ENCODE data around the gene SH3RF3. TPM values are rescaled to one million over a fixed set of nuclear protein-coding genes. Genes with fewer than 3 reads are reported as not detected.
A peak's percentile ranks its signal among the peaks of the same experiment; 100 is the strongest.

SH3RF3 gene
- total RNA-seq, 1 experiment from 2014 or later = 1.0 TPM

DNA sequence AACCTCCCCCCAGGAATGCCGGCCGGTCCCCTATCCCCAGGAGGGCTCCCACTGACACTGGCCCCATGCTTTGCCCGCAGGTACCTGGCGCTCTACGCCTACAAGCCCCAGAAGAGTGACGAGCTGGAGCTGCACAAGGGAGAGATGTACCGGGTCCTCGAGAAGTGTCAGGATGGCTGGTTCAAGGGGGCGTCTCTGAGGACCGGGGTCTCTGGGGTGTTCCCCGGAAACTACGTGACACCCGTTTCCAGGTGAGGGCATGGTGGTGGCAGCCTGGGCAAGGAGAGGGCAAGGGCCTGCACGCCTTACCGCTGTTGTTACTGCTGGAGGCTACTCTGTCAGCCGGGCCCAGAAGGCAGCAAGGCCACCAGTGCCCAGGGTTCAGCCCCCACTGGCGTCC, 303.4 kb downstream of the SH3RF3 start:
- DNase-seq (ENCODE audit: low spot score) (no peak), ATAC-seq (no peak)
- no peak overlapping the region for H3K4me3 Mint-ChIP-seq
- TF ChIP-seq FOXJ3 (CRISPR knock-in tag; IDR thresholded peaks at IDR 0.05; ENCODE audit: borderline replicate concordance) = no peak
- TF ChIP-seq, protein P1, sequence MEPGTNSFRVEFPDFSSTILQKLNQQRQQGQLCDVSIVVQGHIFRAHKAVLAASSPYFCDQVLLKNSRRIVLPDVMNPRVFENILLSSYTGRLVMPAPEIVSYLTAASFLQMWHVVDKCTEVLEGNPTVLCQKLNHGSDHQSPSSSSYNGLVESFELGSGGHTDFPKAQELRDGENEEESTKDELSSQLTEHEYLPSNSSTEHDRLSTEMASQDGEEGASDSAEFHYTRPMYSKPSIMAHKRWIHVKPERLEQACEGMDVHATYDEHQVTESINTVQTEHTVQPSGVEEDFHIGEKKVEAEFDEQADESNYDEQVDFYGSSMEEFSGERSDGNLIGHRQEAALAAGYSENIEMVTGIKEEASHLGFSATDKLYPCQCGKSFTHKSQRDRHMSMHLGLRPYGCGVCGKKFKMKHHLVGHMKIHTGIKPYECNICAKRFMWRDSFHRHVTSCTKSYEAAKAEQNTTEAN (CRISPR knock-in tag; IDR thresholded peaks at IDR 0.05) = no peak
- TF ChIP-seq, protein P2, sequence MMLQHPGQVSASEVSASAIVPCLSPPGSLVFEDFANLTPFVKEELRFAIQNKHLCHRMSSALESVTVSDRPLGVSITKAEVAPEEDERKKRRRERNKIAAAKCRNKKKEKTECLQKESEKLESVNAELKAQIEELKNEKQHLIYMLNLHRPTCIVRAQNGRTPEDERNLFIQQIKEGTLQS (CRISPR knock-in tag; conservative IDR thresholded peaks at IDR 0.05) = no peak
- ChIA-PET POLR2A (no interaction called here), CTCF (no interaction called here)
- H3K27me3 Mint-ChIP-seq (ENCODE audit: low read depth) = no peaks in the 10 kb centered on the region; the same call in 1 of the 2 replicates
- H3K9me3 Mint-ChIP-seq = no peaks in the 10 kb centered on the region
- no peak overlapping the region for H3K27ac Mint-ChIP-seq
- H3K36me3 Mint-ChIP-seq = no peaks in the 10 kb centered on the region
- no peaks in the 10 kb centered on the region for H3K4me1 Mint-ChIP-seq

DNA sequence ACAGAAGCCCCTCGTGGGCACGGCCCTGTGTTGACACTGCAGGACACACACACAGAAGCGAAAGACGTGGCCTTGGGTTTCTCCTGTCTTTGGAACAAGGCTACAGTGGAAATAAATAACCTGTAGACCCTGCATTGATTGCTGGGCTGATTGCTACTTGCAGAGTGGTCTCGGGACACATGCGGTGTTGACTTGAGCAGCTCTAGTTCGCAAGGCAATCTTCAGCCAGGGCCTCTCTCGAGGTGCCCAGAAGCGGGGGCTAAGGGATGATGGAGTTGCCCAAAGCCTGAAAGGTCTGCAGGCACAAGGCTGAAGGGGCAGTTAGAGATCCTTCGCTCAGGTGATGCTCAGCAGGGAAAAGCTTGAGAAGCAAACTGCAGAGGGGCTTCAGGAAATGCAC, 304.5 kb downstream of the SH3RF3 start:
- TF ChIP-seq, protein P3, sequence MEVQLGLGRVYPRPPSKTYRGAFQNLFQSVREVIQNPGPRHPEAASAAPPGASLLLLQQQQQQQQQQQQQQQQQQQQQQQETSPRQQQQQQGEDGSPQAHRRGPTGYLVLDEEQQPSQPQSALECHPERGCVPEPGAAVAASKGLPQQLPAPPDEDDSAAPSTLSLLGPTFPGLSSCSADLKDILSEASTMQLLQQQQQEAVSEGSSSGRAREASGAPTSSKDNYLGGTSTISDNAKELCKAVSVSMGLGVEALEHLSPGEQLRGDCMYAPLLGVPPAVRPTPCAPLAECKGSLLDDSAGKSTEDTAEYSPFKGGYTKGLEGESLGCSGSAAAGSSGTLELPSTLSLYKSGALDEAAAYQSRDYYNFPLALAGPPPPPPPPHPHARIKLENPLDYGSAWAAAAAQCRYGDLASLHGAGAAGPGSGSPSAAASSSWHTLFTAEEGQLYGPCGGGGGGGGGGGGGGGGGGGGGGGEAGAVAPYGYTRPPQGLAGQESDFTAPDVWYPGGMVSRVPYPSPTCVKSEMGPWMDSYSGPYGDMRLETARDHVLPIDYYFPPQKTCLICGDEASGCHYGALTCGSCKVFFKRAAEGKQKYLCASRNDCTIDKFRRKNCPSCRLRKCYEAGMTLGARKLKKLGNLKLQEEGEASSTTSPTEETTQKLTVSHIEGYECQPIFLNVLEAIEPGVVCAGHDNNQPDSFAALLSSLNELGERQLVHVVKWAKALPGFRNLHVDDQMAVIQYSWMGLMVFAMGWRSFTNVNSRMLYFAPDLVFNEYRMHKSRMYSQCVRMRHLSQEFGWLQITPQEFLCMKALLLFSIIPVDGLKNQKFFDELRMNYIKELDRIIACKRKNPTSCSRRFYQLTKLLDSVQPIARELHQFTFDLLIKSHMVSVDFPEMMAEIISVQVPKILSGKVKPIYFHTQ (CRISPR knock-in tag; IDR thresholded peaks at IDR 0.05) = no peak
- TF ChIP-seq, protein P4, sequence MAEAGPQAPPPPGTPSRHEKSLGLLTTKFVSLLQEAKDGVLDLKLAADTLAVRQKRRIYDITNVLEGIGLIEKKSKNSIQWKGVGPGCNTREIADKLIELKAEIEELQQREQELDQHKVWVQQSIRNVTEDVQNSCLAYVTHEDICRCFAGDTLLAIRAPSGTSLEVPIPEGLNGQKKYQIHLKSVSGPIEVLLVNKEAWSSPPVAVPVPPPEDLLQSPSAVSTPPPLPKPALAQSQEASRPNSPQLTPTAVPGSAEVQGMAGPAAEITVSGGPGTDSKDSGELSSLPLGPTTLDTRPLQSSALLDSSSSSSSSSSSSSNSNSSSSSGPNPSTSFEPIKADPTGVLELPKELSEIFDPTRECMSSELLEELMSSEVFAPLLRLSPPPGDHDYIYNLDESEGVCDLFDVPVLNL (CRISPR knock-in tag; IDR thresholded peaks at IDR 0.05; ENCODE audit: borderline replicate concordance, low read depth) = no peak
- TF ChIP-seq HMGA2 (CRISPR knock-in tag; IDR thresholded peaks at IDR 0.05) (no peak), GRHL2 (CRISPR knock-in tag; IDR thresholded peaks at IDR 0.05; ENCODE audit: insufficient replicate concordance, severe bottlenecking) (no peak), NFATC4 (CRISPR knock-in tag; IDR thresholded peaks at IDR 0.05) (no peak), CBFB (CRISPR knock-in tag; IDR thresholded peaks at IDR 0.05; ENCODE audit: low read depth) (no peak), ZNF232 (CRISPR knock-in tag; IDR thresholded peaks at IDR 0.05) (no peak), ZNF416 (CRISPR knock-in tag; IDR thresholded peaks at IDR 0.05) (no peak), MXD4 (CRISPR knock-in tag; IDR thresholded peaks at IDR 0.05; ENCODE audit: borderline replicate concordance) (no peak), OVOL2 (CRISPR knock-in tag; IDR thresholded peaks at IDR 0.05; ENCODE audit: borderline replicate concordance) (no peak), NR1H2 (CRISPR knock-in tag; IDR thresholded peaks at IDR 0.05) (no peak), RELA (CRISPR knock-in tag; IDR thresholded peaks at IDR 0.05; ENCODE audit: borderline replicate concordance) (no peak), SMAD3 (CRISPR knock-in tag; IDR thresholded peaks at IDR 0.05; ENCODE audit: borderline replicate concordance) (no peak)
- TF ChIP-seq, protein P5, sequence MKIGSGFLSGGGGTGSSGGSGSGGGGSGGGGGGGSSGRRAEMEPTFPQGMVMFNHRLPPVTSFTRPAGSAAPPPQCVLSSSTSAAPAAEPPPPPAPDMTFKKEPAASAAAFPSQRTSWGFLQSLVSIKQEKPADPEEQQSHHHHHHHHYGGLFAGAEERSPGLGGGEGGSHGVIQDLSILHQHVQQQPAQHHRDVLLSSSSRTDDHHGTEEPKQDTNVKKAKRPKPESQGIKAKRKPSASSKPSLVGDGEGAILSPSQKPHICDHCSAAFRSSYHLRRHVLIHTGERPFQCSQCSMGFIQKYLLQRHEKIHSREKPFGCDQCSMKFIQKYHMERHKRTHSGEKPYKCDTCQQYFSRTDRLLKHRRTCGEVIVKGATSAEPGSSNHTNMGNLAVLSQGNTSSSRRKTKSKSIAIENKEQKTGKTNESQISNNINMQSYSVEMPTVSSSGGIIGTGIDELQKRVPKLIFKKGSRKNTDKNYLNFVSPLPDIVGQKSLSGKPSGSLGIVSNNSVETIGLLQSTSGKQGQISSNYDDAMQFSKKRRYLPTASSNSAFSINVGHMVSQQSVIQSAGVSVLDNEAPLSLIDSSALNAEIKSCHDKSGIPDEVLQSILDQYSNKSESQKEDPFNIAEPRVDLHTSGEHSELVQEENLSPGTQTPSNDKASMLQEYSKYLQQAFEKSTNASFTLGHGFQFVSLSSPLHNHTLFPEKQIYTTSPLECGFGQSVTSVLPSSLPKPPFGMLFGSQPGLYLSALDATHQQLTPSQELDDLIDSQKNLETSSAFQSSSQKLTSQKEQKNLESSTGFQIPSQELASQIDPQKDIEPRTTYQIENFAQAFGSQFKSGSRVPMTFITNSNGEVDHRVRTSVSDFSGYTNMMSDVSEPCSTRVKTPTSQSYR (CRISPR knock-in tag; IDR thresholded peaks at IDR 0.05) = no peak
- TF ChIP-seq, protein P6, sequence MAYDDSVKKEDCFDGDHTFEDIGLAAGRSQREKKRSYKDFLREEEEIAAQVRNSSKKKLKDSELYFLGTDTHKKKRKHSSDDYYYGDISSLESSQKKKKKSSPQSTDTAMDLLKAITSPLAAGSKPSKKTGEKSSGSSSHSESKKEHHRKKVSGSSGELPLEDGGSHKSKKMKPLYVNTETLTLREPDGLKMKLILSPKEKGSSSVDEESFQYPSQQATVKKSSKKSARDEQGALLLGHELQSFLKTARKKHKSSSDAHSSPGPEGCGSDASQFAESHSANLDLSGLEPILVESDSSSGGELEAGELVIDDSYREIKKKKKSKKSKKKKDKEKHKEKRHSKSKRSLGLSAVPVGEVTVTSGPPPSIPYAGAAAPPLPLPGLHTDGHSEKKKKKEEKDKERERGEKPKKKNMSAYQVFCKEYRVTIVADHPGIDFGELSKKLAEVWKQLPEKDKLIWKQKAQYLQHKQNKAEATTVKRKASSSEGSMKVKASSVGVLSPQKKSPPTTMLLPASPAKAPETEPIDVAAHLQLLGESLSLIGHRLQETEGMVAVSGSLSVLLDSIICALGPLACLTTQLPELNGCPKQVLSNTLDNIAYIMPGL (CRISPR knock-in tag; IDR thresholded peaks at IDR 0.05) = no peak
- TF ChIP-seq, protein P7, sequence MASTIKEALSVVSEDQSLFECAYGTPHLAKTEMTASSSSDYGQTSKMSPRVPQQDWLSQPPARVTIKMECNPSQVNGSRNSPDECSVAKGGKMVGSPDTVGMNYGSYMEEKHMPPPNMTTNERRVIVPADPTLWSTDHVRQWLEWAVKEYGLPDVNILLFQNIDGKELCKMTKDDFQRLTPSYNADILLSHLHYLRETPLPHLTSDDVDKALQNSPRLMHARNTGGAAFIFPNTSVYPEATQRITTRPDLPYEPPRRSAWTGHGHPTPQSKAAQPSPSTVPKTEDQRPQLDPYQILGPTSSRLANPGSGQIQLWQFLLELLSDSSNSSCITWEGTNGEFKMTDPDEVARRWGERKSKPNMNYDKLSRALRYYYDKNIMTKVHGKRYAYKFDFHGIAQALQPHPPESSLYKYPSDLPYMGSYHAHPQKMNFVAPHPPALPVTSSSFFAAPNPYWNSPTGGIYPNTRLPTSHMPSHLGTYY (CRISPR knock-in tag; IDR thresholded peaks at IDR 0.05) = no peak
- TF ChIP-seq, protein P8, sequence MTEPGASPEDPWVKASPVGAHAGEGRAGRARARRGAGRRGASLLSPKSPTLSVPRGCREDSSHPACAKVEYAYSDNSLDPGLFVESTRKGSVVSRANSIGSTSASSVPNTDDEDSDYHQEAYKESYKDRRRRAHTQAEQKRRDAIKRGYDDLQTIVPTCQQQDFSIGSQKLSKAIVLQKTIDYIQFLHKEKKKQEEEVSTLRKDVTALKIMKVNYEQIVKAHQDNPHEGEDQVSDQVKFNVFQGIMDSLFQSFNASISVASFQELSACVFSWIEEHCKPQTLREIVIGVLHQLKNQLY (CRISPR knock-in tag; IDR thresholded peaks at IDR 0.05) = no peak
- TF ChIP-seq, protein P9, sequence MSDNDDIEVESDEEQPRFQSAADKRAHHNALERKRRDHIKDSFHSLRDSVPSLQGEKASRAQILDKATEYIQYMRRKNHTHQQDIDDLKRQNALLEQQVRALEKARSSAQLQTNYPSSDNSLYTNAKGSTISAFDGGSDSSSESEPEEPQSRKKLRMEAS (CRISPR knock-in tag; IDR thresholded peaks at IDR 0.05) = no peak
- Mint-ChIP-seq H3K4me3 (no peak overlapping the region), H3K27me3 (ENCODE audit: low read depth) (no peaks in the 10 kb centered on the region; the same call in 1 of the 2 replicates), H3K9me3 (no peaks in the 10 kb centered on the region), H3K27ac (no peak overlapping the region), H3K36me3 (no peaks in the 10 kb centered on the region), H3K4me1 (no peaks in the 10 kb centered on the region)
- POLR2A ChIA-PET = no interaction called here
- CTCF ChIA-PET = no interaction called here
- DNase-seq (ENCODE audit: low spot score) = peak; percentile 0
- no peak for ATAC-seq

Measured in WTC11 (cell line).